Hepatocyte (in vitro differentiated cells): ENCODE measurements around the gene C11orf42. TPM values are rescaled to one million over a fixed set of nuclear protein-coding genes. Genes with fewer than 3 reads are reported as not detected.

ENCODE experiments used
- DNase-seq: peaks from one replicate; pipeline ENCODE4 v3.0.0-alpha.2; 2016; ENCODE audit warnings: low spot score
- H2AFZ ChIP-seq: fragments of 200-600 bp; sonication (generic); 2 replicates; pipeline ENCODE4 v1.6.0; 2016; ENCODE audit warnings: antibody characterized with exemption, mild to moderate bottlenecking
- H3K27ac ChIP-seq: fragments of 200-600 bp; sonication (generic); 2 replicates; pipeline ENCODE4 v1.5.1; 2016; ENCODE audit warnings: mild to moderate bottlenecking
- H3K27me3 ChIP-seq: fragments of 200-600 bp; sonication (generic); 2 replicates; pipeline ENCODE4 v1.6.1; 2016
- H3K36me3 ChIP-seq: fragments of 200-600 bp; sonication (generic); replicated peaks from 2 replicates; pipeline ENCODE4 v1.5.1; 2016; ENCODE audit warnings: low read depth; ENCODE audit not compliant: insufficient read depth
- H3K4me1 ChIP-seq: fragments of 200-600 bp; sonication (generic); 2 replicates; pipeline ENCODE4 v1.5.1; 2016; ENCODE audit warnings: mild to moderate bottlenecking, moderate library complexity; ENCODE audit not compliant: insufficient read depth
- H3K4me2 ChIP-seq: fragments of 200-600 bp; sonication (generic); 2 replicates; pipeline ENCODE4 v1.6.0; 2016
- H3K4me3 ChIP-seq: fragments of 200-600 bp; sonication (generic); 2 replicates; pipeline ENCODE4 v1.5.1; 2016; ENCODE audit warnings: mild to moderate bottlenecking
- H3K79me2 ChIP-seq: fragments of 200-600 bp; sonication (generic); 2 replicates; pipeline ENCODE4 v1.6.0; 2017; ENCODE audit warnings: mild to moderate bottlenecking
- H3K9me2 ChIP-seq: fragments of 200-600 bp; sonication (generic); replicated peaks from 2 replicates; pipeline ENCODE4 v1.6.0; 2017; ENCODE audit warnings: mild to moderate bottlenecking; ENCODE audit not compliant: insufficient read depth
- H3K9me3 ChIP-seq: fragments of 200-600 bp; sonication (generic); 2 replicates; pipeline ENCODE4 v1.5.1; 2016; ENCODE audit warnings: low read depth, mild to moderate bottlenecking
- H4K20me1 ChIP-seq: fragments of 200-600 bp; sonication (generic); 2 replicates; pipeline ENCODE4 v1.6.0; 2016; ENCODE audit warnings: mild to moderate bottlenecking; ENCODE audit not compliant: insufficient read depth, poor library complexity, severe bottlenecking
- EZH2 ChIP-seq: fragments of 200-600 bp; sonication (generic); IDR thresholded peaks from 2 replicates; pipeline ENCODE4 v1.6.1; 2016; ENCODE audit warnings: antibody characterized with exemption, mild to moderate bottlenecking, borderline replicate concordance
- EZH2phosphoT487 ChIP-seq: fragments of 200-600 bp; sonication (generic); IDR thresholded peaks from one replicate; pipeline ENCODE4 v1.6.1; 2018; ENCODE audit warnings: antibody characterized with exemption, mild to moderate bottlenecking, low read depth, moderate library complexity; ENCODE audit not compliant: unreplicated experiment, severe bottlenecking
- WGBS: methylation state at CpG from one replicate; pipeline ENCODE4 v1.1.6; 2016; ENCODE audit warnings: low lambda C conversion rate; ENCODE audit errors: missing lambda C conversion rate; 5-methylcytosine and 5-hydroxymethylcytosine counted together
- polyA plus RNA-seq: library from polyadenylated mRNA; unstranded; fragments of >200 nt; fragmentation: Nextera tagmentation; extraction: Ambion mirVana; gene quantifications from 2 replicates; pipeline ENCODE4 v1.2.1, GENCODE V29; 2016
- total RNA-seq: library from RNA; depleted of rRNA; stranded (reverse); fragments of >200 nt; gene quantifications from 2 replicates; pipeline ENCODE4 v1.2.3, GENCODE V29; 2014
- TF ChIP-seq, protein P1 (sequence below): fragments of 200-600 bp; sonication (generic); IDR thresholded peaks from 2 replicates; pipeline ENCODE4 v1.5.1; 2016; ENCODE audit warnings: antibody characterized with exemption, mild to moderate bottlenecking; ENCODE audit not compliant: poor library complexity

The C11orf42 gene
- total and polyA plus RNA-seq, 2 experiments from 2014 or later: not detected

DNA sequence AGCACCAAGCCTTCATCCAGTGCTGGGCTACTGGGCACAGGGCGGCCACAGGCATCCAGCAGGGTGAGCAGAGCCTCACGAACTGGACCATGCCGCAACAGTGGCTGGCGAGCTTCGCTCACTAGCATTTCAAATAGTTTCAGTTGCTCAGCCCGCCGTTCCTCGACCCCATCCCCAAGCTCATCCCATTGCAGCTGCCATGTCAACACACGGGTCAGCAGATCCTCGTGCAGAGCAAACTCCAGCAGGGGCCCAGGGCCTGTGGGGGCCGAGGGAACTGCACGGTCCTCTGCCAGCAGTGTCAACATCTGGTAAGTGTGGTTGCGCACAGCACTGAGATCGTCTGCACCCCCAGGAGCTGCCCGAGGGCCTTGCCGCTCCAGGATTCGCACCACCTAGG is 18.5 kb downstream of the C11orf42 start:
- Histone ChIP-seq H3K27ac (no peak overlapping the region), H3K4me2 (no peak overlapping the region), H3K79me2 (peaks cover 59% of the 10 kb centered on the region), H4K20me1 (peaks cover 13% of the 10 kb centered on the region), H3K4me3 (no peak overlapping the region), H3K9me3 (no peaks in the 10 kb centered on the region), H3K9me2 (no peaks in the 10 kb centered on the region), H2AFZ (no peak overlapping the region), H3K36me3 (peaks cover 2% of the 10 kb centered on the region), H3K27me3 (no peaks in the 10 kb centered on the region), H3K4me1 (peaks cover 11% of the 10 kb centered on the region)
- no peak for DNase-seq
- TF ChIP-seq, protein P1, sequence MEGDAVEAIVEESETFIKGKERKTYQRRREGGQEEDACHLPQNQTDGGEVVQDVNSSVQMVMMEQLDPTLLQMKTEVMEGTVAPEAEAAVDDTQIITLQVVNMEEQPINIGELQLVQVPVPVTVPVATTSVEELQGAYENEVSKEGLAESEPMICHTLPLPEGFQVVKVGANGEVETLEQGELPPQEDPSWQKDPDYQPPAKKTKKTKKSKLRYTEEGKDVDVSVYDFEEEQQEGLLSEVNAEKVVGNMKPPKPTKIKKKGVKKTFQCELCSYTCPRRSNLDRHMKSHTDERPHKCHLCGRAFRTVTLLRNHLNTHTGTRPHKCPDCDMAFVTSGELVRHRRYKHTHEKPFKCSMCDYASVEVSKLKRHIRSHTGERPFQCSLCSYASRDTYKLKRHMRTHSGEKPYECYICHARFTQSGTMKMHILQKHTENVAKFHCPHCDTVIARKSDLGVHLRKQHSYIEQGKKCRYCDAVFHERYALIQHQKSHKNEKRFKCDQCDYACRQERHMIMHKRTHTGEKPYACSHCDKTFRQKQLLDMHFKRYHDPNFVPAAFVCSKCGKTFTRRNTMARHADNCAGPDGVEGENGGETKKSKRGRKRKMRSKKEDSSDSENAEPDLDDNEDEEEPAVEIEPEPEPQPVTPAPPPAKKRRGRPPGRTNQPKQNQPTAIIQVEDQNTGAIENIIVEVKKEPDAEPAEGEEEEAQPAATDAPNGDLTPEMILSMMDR: no peak
- TF ChIP-seq EZH2phosphoT487 (no peak), EZH2 (no peak)
- 97% methylated on average over 17 of the region's 17 CpGs for WGBS

DNA sequence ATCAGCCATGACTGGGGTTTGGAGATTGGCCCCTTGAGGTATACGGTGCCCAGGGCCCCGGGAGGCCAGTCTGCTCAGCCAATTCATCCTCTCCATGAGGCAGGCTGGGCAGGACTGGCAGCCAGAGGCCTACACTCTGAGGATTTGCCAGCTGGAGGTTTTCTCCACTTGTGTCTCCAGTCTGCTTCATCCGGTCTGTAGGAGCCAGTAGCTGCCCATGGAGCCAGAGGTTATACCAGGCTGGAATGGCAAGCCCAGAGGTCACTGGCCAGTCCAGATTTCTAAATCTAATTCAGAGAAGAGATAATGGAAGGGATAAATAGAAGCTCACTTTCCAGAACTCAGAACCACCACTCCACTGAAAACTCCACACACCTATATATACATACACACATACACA is 19.1 kb downstream of the C11orf42 start:
- no peak overlapping the region for H3K4me2 ChIP-seq
- H3K27me3 ChIP-seq: no peaks in the 10 kb centered on the region
- no peak overlapping the region for H3K27ac ChIP-seq
- H3K36me3 ChIP-seq: peaks cover 2% of the 10 kb centered on the region
- H3K4me1 ChIP-seq: peaks cover 11% of the 10 kb centered on the region
- H3K9me2 ChIP-seq: no peaks in the 10 kb centered on the region
- no peak overlapping the region for H2AFZ ChIP-seq
- no peak for DNase-seq
- H4K20me1 ChIP-seq: peaks cover 13% of the 10 kb centered on the region
- WGBS: 100% methylated on average over 3 of the region's 3 CpGs
- no peaks in the 10 kb centered on the region for H3K9me3 ChIP-seq
- no peak overlapping the region for H3K4me3 ChIP-seq
- peaks cover 64% of the 10 kb centered on the region for H3K79me2 ChIP-seq
- TF ChIP-seq EZH2: no peak
- TF ChIP-seq, protein P1: no peak
- TF ChIP-seq EZH2phosphoT487: no peak

DNA sequence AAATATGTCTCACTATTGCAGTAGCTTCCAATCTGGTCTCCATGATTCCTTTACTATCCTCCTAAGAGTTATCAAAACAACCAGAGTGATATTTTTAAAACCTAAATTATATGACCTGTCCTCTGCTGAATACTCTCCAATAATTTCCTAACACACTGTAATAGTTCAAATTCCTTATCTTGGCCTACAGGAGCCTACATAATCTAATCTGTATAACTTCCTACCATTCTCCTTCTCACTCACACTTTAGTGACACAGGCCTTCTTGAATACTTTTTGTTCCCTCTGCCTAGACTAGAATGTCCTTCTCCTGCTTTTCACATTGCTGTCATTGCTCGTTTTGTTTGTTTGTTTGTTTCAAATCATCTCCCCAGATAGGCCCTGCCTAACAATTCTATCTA is 19.7 kb downstream of the C11orf42 start:
- no peak for DNase-seq
- no peak for TF ChIP-seq EZH2
- TF ChIP-seq, protein P1: no peak
- no peak for TF ChIP-seq EZH2phosphoT487
- Histone ChIP-seq H3K9me2 (no peaks in the 10 kb centered on the region), H2AFZ (no peak overlapping the region), H3K36me3 (peaks cover 2% of the 10 kb centered on the region), H3K4me2 (no peak overlapping the region), H3K9me3 (no peaks in the 10 kb centered on the region), H3K79me2 (peaks cover 63% of the 10 kb centered on the region), H3K4me3 (no peak overlapping the region), H3K27me3 (no peaks in the 10 kb centered on the region), H4K20me1 (peaks cover 13% of the 10 kb centered on the region), H3K27ac (no peak overlapping the region), H3K4me1 (peaks cover 11% of the 10 kb centered on the region)
- WGBS: 70% methylated on average over 1 of the region's 1 CpG

DNA sequence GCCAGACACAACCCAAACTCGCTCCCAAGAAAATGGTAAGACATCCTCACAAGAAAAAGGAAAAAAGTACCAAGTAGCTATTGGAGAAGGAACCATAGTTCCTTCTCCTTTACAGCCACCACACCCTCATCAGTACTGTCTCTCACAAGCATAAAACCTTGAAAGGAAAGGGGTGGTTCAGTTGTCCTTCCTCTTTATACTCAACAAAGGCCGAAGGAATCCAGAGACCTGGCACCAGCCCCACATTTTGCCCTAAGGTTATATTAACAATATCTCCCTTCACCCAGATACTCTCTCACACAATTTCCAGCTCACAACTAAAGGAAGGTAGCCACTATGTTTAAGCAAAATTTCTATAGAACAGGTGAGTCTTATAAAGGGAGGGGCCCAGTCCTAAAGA is 20.5 kb downstream of the C11orf42 start:
- no peaks in the 10 kb centered on the region for H3K9me3 ChIP-seq
- H3K79me2 ChIP-seq: peaks cover 63% of the 10 kb centered on the region
- H4K20me1 ChIP-seq: peaks cover 13% of the 10 kb centered on the region
- no peak for TF ChIP-seq EZH2phosphoT487
- TF ChIP-seq EZH2: no peak
- TF ChIP-seq, protein P1: no peak
- no peak for DNase-seq
- peaks cover 11% of the 10 kb centered on the region for H3K4me1 ChIP-seq
- H3K27me3 ChIP-seq: no peaks in the 10 kb centered on the region
- H3K36me3 ChIP-seq: peaks cover 2% of the 10 kb centered on the region
- H3K9me2 ChIP-seq: no peaks in the 10 kb centered on the region
- H3K27ac ChIP-seq: no peak overlapping the region
- WGBS: 91% methylated on average over 2 of the region's 2 CpGs
- no peak overlapping the region for H3K4me3 ChIP-seq
- H3K4me2 ChIP-seq: peak overlapping the region; percentile 36
- no peak overlapping the region for H2AFZ ChIP-seq
